Esophagus squamous epithelium (tissue), 5 donors: ENCODE results near the gene SCAF1. TPM values are rescaled to one million over a fixed set of nuclear protein-coding genes. Genes with fewer than 3 reads are reported as not detected.
A peak's percentile ranks its signal among the peaks of the same experiment; 100 is the strongest.

Experiments used
- DNase-seq: peaks from one replicate; lab custom pipeline; 2025; lab: John Stamatoyannopoulos, UW
- H3K27ac ChIP-seq, 4 donors: fragments of 200-600 bp; sonication (generic); one replicate each; pipeline ENCODE4 v1.5.1; 2016 to 2019; ENCODE audit warnings: mild to moderate bottlenecking in 1 of 4
- H3K27me3 ChIP-seq, 4 donors: fragments of 200-600 bp; sonication (generic); 1 replicate in 3 of 4; 2 replicates in 1 of 4; pipeline versions ENCODE4 v1.5.1 to v1.6.0; 2017 to 2021; ENCODE audit warnings: antibody characterized with exemption in 1 of 4
- H3K36me3 ChIP-seq, 3 donors: fragments of 200-600 bp; sonication (generic); one replicate each; pipeline ENCODE4 v1.5.1; 2016 to 2019
- H3K4me1 ChIP-seq, 3 donors: fragments of 200-600 bp; sonication (generic); one replicate each; pipeline ENCODE4 v1.5.1; 2017 to 2019
- H3K4me3 ChIP-seq, 4 donors: fragments of 200-600 bp; sonication (generic); 1 replicate in 3 of 4; 2 replicates in 1 of 4; pipeline ENCODE4 v1.5.1; 2016 to 2019; ENCODE audit warnings: mild to moderate bottlenecking in 2 of 4, moderate library complexity in 1 of 4
- H3K9me3 ChIP-seq, 3 donors: fragments of 200-600 bp; sonication (generic); one replicate each; pipeline ENCODE4 v1.5.1; 2016 to 2019
- POLR2A ChIP-seq, 4 donors: fragments of 450-650 bp; IDR thresholded peaks; one replicate each; pipeline ENCODE4 v1.6.1; 2017; ENCODE audit warnings: antibody characterized with exemption in 4 of 4, mild to moderate bottlenecking in 4 of 4, moderate library complexity in 3 of 4
- WGBS, 2 donors: methylation state at CpG; one replicate each; pipeline ENCODE4 v1.1.5; 2018; 5-methylcytosine and 5-hydroxymethylcytosine counted together
- intact Hi-C: fragments of 100-400 bp; cut with DNase I; formaldehyde crosslinking; loops from one replicate; pipeline ENCODE4 v1.15.0; 2022
- total RNA-seq, 4 donors: library from RNA; depleted of rRNA; stranded (reverse); fragments of >200 nt; gene quantifications; one replicate each; pipeline ENCODE4 v1.1.0, GENCODE V29; 2016
- TF ChIP-seq, protein P1 (sequence below), 6 experiments: fragments of 450-650 bp in 4 of 6; fragments of 200-600 bp in 2 of 6; sonication (generic) in 2 of 6; IDR thresholded peaks; one replicate each; pipeline ENCODE4 v1.5.1; 2016 to 2019; ENCODE audit warnings: antibody characterized with exemption in 6 of 6, mild to moderate bottlenecking in 4 of 6, moderate library complexity in 4 of 6
- donor health status: DM: yes; HTN: yes; CAD: no.

The SCAF1 gene
- total RNA-seq, 4 donors from 2014 or later = 11.0 to 24.8 (median 15.2) TPM

DNA sequence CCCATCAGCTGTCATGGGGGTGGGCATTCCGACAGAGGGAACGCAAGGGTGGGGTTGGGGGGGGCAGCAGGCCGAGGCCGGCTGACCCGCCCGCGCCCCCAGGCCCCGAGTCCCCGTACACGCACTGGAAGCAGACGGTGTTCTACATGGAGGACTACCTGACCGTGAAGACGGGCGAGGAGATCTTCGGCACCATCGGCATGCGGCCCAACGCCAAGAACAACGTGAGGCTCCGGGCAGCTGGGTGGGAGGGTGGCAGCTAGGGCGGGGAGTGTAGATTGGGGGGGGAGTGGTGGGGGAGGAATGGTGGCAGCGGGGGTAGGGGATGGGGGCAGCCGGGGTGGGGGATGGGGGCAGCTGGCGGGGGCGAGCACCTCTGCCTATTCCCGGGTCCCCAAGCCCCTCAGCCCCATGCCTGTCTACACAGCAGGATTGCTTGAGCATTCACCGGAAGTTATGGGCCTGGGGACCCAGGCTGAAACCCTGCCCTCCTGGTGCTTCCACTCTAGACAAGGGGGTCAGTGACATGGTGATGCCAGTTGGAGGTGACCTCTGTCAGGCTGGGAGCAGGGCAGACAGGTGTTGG is 44.6 kb downstream of the SCAF1 start:
- Histone ChIP-seq H3K4me1 (peaks cover 16 to 56% (median 27%) of the 10 kb centered on the region in 3 donors), H3K4me3 (no peak overlapping the region), H3K9me3 (no peaks in the 10 kb centered on the region), H3K27me3 (peaks cover 0 to 25% (median 0%) of the 10 kb centered on the region in 4 donors), H3K27ac (peak overlapping the region in 3 of 4 donors; percentile 21 to 80 (median 28)), H3K36me3 (peaks cover 25 to 73% (median 38%) of the 10 kb centered on the region in 3 donors)
- no peak for DNase-seq
- TF ChIP-seq, protein P1, sequence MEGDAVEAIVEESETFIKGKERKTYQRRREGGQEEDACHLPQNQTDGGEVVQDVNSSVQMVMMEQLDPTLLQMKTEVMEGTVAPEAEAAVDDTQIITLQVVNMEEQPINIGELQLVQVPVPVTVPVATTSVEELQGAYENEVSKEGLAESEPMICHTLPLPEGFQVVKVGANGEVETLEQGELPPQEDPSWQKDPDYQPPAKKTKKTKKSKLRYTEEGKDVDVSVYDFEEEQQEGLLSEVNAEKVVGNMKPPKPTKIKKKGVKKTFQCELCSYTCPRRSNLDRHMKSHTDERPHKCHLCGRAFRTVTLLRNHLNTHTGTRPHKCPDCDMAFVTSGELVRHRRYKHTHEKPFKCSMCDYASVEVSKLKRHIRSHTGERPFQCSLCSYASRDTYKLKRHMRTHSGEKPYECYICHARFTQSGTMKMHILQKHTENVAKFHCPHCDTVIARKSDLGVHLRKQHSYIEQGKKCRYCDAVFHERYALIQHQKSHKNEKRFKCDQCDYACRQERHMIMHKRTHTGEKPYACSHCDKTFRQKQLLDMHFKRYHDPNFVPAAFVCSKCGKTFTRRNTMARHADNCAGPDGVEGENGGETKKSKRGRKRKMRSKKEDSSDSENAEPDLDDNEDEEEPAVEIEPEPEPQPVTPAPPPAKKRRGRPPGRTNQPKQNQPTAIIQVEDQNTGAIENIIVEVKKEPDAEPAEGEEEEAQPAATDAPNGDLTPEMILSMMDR (IDR thresholded peaks at IDR 0.05) = no peak
- intact Hi-C loops = no loop called here
- 87% methylated on average over 6 of the region's 27 CpGs; no CpG with 5 or more reads in 1 of the 2 donors for WGBS, 2 donors

DNA sequence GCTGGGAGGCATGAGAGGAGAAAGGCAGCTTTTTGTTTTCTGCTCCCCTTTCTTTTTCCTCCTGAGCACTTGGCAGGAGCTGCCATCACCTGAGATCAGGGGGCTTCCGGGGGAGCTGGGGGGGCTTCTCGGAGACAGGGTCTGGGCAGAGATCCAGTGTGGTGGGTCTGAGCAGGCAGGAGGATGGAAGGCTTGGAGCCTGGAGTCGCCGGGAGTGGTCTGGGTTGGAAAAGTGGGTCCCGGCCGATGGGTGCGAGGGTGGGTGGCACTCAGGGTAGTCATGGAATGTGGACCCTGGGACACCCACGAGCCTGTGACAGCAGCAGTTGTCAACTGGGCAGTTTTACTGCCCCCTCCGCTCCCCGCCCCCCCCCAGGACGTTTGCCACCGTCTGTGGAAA is 45.1 kb downstream of the SCAF1 start:
- 74% methylated on average over 3 of the region's 12 CpGs; no CpG with 5 or more reads in 1 of the 2 donors for WGBS, 2 donors
- DNase-seq = no peak
- H3K36me3 ChIP-seq = peaks cover 19 to 68% (median 32%) of the 10 kb centered on the region in 3 donors
- peaks cover 0 to 30% (median 0%) of the 10 kb centered on the region in 4 donors for H3K27me3 ChIP-seq
- peak overlapping the region in 1 of 4 donors; percentile 5 for H3K4me3 ChIP-seq
- peak overlapping the region in 3 of 4 donors; percentile 21 to 80 (median 28) for H3K27ac ChIP-seq
- peaks cover 16 to 57% (median 29%) of the 10 kb centered on the region in 3 donors for H3K4me1 ChIP-seq
- H3K9me3 ChIP-seq = no peaks in the 10 kb centered on the region
- no peak for TF ChIP-seq POLR2A (IDR thresholded peaks at IDR 0.05)
- TF ChIP-seq, protein P1 (IDR thresholded peaks at IDR 0.05) = no peak
- intact Hi-C loops = no loop called here

DNA sequence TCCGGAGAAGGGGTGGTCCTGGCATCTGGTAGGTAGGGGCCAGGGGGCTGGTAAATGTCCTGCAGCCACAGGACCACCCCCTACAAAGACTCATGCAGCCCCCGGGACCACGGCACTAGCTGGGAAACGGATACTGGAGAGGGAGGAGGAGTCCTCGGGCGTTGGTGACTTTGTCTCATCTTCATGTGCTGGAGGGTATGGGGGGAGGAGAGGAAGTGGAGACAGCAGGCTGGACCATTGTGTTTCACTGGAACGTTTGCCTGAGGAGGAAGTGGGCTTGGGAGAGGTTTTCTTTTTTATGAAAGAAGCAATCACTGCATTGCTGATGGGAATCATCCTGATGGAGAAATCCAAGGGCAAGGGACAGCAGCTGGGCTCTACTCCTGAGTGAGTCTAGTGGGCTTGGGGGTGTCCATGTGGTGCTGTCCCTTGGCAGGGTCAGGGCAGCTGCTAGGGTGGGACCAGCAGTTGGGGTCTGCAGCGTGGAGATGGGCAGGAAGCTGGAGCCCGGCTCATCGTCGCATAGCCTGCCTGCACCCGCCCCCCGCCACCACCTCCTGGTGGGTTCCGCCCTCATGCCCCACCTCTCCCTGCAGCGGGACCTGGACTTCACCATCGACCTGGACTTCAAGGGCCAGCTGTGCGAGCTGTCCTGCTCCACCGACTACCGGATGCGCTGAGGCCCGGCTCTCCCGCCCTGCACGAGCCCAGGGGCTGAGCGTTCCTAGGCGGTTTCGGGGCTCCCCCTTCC is 45.7 kb downstream of the SCAF1 start:
- intact Hi-C loops = no loop called here
- Histone ChIP-seq H3K4me3 (peak overlapping the region in 3 of 4 donors; percentile 14 to 70 (median 29)), H3K36me3 (peaks cover 17 to 62% (median 26%) of the 10 kb centered on the region in 3 donors), H3K27me3 (peaks cover 0 to 35% (median 0%) of the 10 kb centered on the region in 4 donors), H3K9me3 (no peaks in the 10 kb centered on the region), H3K4me1 (peaks cover 16 to 57% (median 29%) of the 10 kb centered on the region in 3 donors), H3K27ac (peak overlapping the region in 3 of 4 donors; percentile 35 to 80 (median 55))
- DNase-seq = no peak
- TF ChIP-seq, protein P1 (IDR thresholded peaks at IDR 0.05) = no peak
- TF ChIP-seq POLR2A (IDR thresholded peaks at IDR 0.05) = no peak
- WGBS, 2 donors = 45 to 54% methylated on average over 6 to 8 of the region's 26 CpGs

DNA sequence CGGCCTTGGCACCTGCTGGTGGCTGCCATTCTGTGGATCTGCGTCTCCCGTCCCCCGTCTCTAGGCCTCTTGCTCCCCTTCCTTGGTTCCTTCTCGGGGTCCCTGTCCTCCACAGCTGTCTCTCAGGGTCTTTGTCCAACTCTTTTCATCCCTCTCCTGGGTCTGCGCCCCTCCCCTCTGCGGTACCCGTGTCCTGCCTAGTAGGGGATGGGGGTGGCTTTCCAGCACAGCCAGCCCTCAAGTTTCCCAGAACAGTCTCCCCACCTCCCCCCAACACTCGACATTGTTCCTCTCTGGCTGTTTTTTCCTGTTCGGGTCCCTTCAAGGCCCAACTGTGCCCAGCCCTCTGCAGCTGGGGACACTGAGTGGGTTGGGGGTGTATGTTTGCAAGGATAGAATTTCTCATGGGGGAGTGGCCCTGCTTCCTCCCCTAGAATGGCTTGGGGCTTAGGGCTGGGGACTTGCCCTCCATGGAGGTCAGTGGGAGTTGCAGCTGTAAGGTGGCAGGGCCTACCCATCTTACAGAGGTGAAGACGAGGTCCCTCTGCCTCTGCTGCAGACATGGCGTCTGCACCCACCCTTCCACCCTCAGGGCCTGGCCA is 46.6 kb downstream of the SCAF1 start:
- Histone ChIP-seq H3K9me3 (no peaks in the 10 kb centered on the region), H3K4me3 (peak overlapping the region in 3 of 4 donors; percentile 51 to 70 (median 53)), H3K36me3 (peaks cover 16 to 53% (median 20%) of the 10 kb centered on the region in 3 donors), H3K4me1 (peaks cover 16 to 57% (median 29%) of the 10 kb centered on the region in 3 donors), H3K27ac (peak overlapping the region in 3 of 4 donors; percentile 49 to 80 (median 64)), H3K27me3 (peaks cover 0 to 35% (median 0%) of the 10 kb centered on the region in 4 donors)
- TF ChIP-seq, protein P1 (IDR thresholded peaks at IDR 0.05) = no peak
- TF ChIP-seq POLR2A (IDR thresholded peaks at IDR 0.05) = no peak
- no peak for DNase-seq
- WGBS, 2 donors = 66 to 69% methylated on average over 11 to 12 of the region's 12 CpGs
- intact Hi-C loops = no loop called here
